Kidney capillary endothelial cell (primary cell): ENCODE data around the gene CAMKMT.

Experiments
- DNase-seq: peaks from one replicate; pipeline ENCODE4 v3.0.0-alpha.2; 2018; ENCODE audit warnings: low spot score

The CAMKMT gene

GRCh38 chr2:44772131-44772530 lies 410.4 kb downstream of the CAMKMT start:
- DNase-seq = no peak

DNA sequence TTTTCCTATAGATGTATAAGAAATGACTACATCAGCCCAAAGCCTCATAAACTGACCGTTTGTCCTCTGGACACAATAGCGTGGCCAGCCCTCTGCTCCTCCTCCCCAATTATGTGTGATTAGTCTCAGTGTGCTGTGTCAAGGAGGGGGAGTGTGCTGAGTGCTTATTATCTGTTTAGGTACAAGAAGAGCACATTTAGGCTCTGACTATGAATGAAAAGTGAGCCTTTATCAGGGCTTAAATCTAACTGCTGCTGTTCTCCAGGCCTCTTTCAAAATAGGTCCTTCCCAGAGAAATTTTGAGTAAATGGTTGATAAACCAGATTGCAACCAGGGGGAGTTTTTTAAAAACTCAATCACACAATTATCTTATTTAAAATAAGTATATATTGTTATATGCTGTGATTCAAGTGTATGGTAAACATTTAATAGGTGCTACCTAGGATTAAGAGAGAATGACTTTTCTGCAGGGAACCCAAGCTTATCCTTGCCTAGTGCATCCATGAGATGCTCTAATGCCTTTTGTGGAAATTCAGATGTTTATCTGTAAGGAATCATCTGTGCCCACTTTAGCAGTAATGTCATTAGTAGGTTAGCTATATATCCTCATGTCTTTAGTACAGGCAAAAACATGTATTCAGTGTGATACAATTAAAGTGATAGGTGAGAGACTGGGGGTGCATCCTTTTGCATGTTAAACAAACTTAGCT lies 411.1 kb downstream of the CAMKMT start:
- no peak for DNase-seq

GRCh38 chr2:44774826-44775492 lies 413.2 kb downstream of the CAMKMT start:
- DNase-seq = no peak

GRCh38 chr2:44777036-44777435 lies 415.3 kb downstream of the CAMKMT start:
- DNase-seq = no peak

DNA sequence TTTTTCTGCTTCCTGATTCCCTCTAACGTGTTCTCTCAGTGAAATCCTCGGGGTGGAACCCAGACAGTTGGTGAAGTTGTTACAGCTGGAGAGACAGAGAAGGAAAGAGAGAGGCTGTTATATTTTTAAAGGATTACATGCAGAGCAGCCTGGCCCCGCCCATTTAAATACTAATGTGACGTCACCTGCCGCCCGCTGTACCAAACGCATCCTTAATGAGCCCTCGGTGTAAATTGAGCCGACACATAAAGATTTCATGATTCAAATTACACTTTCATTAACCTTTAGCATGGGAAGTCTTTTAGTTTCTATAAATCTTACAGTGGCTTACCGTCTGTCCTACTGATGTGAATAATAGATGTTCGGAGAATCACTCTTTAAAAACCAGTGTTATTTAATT lies 415.8 kb downstream of the CAMKMT start:
- DNase-seq = no peak

DNA sequence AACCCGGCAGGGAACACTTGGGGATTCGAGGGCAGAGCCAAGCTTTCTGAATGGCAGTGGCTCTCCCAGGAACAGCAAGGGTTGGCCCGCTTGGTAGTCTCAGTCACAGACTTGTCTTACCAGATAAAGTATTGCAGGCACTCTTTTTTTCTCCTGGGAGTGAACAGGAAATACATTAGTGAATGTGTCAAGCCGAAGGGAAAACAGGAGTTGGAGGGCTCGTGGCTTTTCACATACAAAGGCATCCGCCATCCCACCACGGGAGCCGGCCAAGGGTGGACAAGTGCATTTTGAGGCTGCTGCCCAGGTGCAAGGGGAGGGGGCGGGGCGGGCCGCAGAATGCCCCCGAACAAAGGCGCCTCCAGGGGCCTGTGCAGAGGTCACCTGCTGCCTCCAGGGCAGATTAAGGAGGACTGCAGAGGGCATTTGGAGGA lies 416.5 kb downstream of the CAMKMT start:
- no peak for DNase-seq

- no peak for DNase-seq
These were observed 417.1 kb downstream of the CAMKMT start for GRCh38 chr2:44778671-44779476.

GRCh38 chr2:44779793-44780192 lies 418.0 kb downstream of the CAMKMT start:
- DNase-seq = no peak

GRCh38 chr2:44780406-44780805 lies 418.7 kb downstream of the CAMKMT start:
- no peak for DNase-seq

DNA sequence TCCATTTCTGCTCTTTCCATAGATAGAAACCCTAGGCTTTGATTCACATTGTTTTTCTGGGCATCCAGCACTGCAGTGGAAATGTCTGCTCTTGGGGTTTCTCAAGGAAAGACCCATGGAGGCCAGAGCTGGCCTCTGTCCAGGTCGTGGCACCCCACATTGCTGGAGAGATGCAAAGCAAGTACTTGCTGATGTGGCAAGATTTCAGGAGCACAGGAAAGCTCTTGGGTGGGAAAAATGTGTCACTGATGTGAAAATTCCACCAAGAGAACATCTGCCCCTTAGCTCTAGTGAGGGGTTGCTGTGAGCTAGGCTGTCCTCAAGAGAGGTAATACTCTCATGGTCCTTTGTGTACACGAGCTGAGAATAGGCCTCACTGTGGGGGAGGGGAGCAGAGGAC lies 423.7 kb downstream of the CAMKMT start:
- no peak for DNase-seq

GRCh38 chr2:44786045-44786816 lies 424.5 kb downstream of the CAMKMT start:
- DNase-seq = no peak

GRCh38 chr2:44786817-44787214 lies 425.1 kb downstream of the CAMKMT start:
- no peak for DNase-seq

DNA sequence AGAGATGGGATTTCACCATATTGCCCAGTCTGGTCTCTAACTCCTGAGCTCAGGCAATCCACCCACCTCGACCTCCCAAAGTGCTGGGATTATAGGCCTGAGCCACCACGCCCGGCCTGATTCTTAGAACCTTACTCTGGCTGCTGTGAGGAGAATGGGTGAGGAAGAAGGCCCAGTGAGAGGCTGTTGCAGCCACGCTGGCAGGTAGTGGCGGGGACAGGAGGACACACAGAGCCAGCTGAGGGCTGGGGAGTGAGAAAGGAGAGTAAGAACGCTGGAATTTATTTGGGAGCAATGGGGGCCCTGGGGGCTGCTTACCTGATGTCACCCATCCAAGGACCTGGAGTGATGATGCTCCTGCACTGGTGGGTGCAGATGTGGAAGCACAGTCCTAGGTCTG lies 425.9 kb downstream of the CAMKMT start:
- no peak for DNase-seq

- DNase-seq = no peak
These were observed 427.7 kb downstream of the CAMKMT start for GRCh38 chr2:44789446-44789845.

DNA sequence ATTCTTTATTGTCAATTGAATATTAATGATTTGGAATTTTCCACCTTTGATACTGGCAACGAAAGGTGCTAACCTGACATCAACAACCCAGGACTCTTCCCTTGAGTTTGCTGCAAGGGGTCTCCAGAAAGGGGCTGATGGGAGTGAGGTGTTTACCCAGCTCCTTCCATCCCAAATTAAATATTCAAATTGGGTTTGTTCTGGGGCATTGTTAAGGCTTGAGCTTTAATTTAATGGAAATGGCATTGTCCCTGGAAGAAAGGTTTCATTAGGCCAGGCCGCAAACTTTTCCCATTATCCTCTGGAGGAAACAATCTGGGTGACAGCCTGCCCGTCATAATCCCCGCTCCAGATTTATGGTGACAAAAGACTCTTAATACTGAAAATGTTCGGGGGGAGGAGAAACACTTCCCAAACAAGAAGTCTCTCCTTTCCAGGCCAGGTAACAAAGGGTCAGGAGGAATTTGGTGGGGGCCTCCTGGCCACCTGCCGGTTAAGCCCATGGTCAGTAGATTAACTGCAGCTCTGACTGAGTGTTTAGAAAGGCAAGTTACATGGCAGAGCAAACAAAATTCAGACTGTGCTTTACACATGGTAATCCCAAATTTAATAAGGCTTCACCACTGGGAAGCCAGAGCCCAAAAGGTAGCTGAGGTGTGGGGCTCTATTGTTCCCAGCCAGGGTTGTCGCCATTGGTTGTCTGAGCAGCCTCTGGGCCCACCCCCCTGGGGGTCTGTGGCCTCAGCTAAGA lies 428.4 kb downstream of the CAMKMT start:
- DNase-seq = no peak

DNA sequence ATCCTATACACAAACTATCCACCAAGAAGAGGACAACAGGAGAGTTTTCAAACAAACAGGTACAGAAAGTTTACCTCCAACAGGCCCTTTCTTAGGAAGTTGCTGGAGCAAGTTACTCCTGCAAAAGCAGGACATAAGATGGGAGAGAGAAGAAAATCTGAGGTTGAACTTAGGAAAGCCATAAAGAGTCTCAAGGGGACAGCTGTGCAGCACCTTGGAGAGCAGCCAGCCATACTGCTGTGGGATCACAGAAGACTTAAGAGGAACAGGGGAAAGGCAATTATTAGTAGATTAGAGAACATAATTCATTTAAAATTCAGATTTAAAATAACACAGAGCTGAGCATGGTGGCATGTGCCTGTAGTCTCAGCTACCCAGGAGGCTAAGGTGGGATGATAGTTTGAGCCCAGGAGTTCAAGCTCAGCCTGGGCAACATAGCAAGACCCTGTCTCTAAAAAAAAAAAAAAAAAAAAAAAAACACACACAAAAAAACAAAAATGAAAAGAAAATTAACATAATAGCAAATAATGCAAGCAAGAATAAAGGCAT lies 431.6 kb downstream of the CAMKMT start:
- DNase-seq = peak; percentile 21

DNA sequence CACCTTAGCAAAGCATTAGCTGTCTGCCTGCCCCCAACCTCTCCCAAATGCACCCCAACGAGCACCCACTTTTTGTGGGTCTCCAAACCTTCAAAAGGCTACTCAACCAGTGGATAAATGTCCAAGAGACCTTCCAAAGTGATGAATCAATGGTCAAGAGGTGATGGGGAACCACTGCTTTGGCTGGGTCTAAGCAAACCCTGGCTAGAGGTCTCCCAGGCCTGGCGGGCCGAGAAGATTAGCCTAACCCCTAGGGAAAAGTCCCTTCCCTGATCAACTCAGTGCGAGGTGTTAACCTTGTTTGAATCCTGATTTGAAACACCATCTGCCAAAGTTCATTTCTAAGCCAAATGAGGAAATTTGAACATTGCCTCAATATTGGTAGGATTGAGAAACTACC lies 435.0 kb downstream of the CAMKMT start:
- no peak for DNase-seq

DNA sequence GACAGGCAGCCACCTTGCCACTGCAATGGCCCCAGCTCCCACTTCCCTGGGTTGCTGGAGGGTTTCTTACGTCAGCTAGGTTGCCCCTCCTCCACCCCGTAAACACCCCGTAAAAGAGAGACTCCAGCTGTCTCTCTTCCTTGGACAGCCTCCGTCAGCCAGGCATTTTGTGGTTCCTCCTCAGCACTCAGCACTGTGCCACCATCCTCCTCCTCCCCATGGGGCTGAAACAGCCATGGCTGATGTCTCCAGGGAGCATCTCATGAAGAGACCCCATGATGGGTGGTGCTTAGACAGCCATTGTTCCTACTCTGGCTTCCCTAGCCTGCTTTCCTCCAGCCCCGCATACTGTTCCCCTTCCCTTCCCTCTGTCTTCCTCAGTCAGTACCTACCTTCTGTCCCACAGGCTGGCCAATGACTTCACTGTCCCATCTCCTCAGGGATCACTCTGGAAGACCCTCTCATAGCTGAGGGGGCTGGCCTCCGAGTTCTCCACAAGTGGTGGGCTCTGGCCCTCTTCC lies 436.5 kb downstream of the CAMKMT start:
- DNase-seq = no peak

DNA sequence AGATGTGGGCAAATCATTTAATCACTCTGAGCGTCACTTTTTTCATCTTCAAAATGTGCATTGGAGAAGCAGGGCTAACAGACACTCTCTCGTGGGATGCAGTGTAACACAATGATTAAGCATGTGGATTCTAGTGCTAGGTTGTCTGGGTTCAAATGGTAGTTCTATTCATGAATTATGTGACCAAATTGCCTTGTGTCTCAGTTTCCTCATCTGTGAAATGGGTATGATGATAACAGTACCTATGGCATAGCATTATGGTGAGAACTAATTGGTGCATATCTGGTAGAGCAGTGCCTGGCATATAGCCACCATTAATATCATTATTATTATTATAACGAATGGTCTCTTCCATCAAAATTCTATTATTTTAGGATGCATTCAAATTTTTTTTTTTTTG lies 437.4 kb downstream of the CAMKMT start:
- no peak for DNase-seq

GRCh38 chr2:44799754-44800153 lies 438.0 kb downstream of the CAMKMT start:
- no peak for DNase-seq

- peak; percentile 13 for DNase-seq
These were observed 439.6 kb downstream of the CAMKMT start for GRCh38 chr2:44801289-44801840.
